Parathyroid adenoma (tissue), 2 donors: ENCODE measurements around the gene GRIA4.

ENCODE experiments used
- H2AFZ ChIP-seq: fragments of 300-600 bp; sonication (generic); one replicate; pipeline ENCODE4 v1.7.0; 2017; ENCODE audit warnings: antibody characterized with exemption, mild to moderate bottlenecking
- H3K27ac ChIP-seq: fragments of 300-600 bp; sonication (generic); one replicate; pipeline ENCODE4 v1.7.0; 2017
- H3K27me3 ChIP-seq: fragments of 300-600 bp; sonication (generic); one replicate; pipeline ENCODE4 v1.7.0; 2017; ENCODE audit warnings: low read length; ENCODE audit not compliant: control insufficient read depth, insufficient read depth
- H3K36me3 ChIP-seq: fragments of 300-600 bp; sonication (generic); one replicate; pipeline ENCODE4 v1.7.0; 2017; ENCODE audit warnings: low read length; ENCODE audit not compliant: control insufficient read depth, insufficient read depth
- H3K4me1 ChIP-seq: fragments of 300-600 bp; sonication (generic); one replicate; pipeline ENCODE4 v1.7.0; 2017; ENCODE audit warnings: control low read depth
- H3K4me2 ChIP-seq: fragments of 300-600 bp; sonication (generic); one replicate; pipeline ENCODE4 v1.7.0; 2017; ENCODE audit warnings: low read length
- H3K4me3 ChIP-seq: fragments of 300-600 bp; sonication (generic); one replicate; pipeline ENCODE4 v1.7.0; 2017; ENCODE audit warnings: low read depth, low read length
- H3K79me2 ChIP-seq: fragments of 300-600 bp; sonication (generic); one replicate; pipeline ENCODE4 v1.7.0; 2017; ENCODE audit warnings: control low read depth
- H3K9ac ChIP-seq: fragments of 300-600 bp; sonication (generic); one replicate; pipeline ENCODE4 v1.7.0; 2017; ENCODE audit warnings: mild to moderate bottlenecking
- H3K9me3 ChIP-seq: fragments of 300-600 bp; sonication (generic); one replicate; pipeline ENCODE4 v1.7.0; 2017; ENCODE audit warnings: low read length; ENCODE audit not compliant: control insufficient read depth
- CTCF ChIP-seq: fragments of 300-600 bp; sonication (generic); IDR thresholded peaks from one replicate; pipeline ENCODE4 v1.7.0; 2017; ENCODE audit warnings: antibody characterized with exemption, mild to moderate bottlenecking
- donor health status: primary hyperparathyroidism.

Gene GRIA4

GRCh38 chr11:105740164-105740903 lies 130.5 kb downstream of the GRIA4 start:
- no peaks in the 10 kb centered on the region for H3K9me3 ChIP-seq
- H3K4me1 ChIP-seq, result no peaks in the 10 kb centered on the region

GRCh38 chr11:105741488-105742020 lies 131.7 kb downstream of the GRIA4 start:
- Histone ChIP-seq H2AFZ (no peak overlapping the region), H3K4me2 (no peak overlapping the region), H3K36me3 (no peaks in the 10 kb centered on the region), H3K27me3 (no peaks in the 10 kb centered on the region), H3K4me1 (no peaks in the 10 kb centered on the region), H3K79me2 (no peaks in the 10 kb centered on the region), H3K27ac (no peak overlapping the region), H3K4me3 (no peak overlapping the region), H3K9ac (no peak overlapping the region), H3K9me3 (no peaks in the 10 kb centered on the region)
- TF ChIP-seq CTCF, result no peak

More at GRCh38 chr11:105740164-105740903, 130.5 kb downstream of the GRIA4 start:
- Histone ChIP-seq H3K4me3 (no peak overlapping the region), H3K4me2 (no peak overlapping the region), H3K27ac (no peak overlapping the region), H3K27me3 (no peaks in the 10 kb centered on the region), H3K36me3 (no peaks in the 10 kb centered on the region), H3K9ac (no peak overlapping the region), H2AFZ (no peak overlapping the region), H3K79me2 (no peaks in the 10 kb centered on the region)
- TF ChIP-seq CTCF, result no peak

- Histone ChIP-seq H3K79me2 (no peaks in the 10 kb centered on the region), H3K4me3 (no peak overlapping the region), H3K27ac (no peak overlapping the region), H3K9me3 (no peaks in the 10 kb centered on the region), H2AFZ (no peak overlapping the region), H3K4me2 (no peak overlapping the region), H3K27me3 (no peaks in the 10 kb centered on the region), H3K4me1 (no peaks in the 10 kb centered on the region), H3K9ac (no peak overlapping the region), H3K36me3 (no peaks in the 10 kb centered on the region)
- TF ChIP-seq CTCF, result no peak
These were observed 144.4 kb downstream of the GRIA4 start for GRCh38 chr11:105754260-105754659.

GRCh38 chr11:105754716-105755115 lies 144.8 kb downstream of the GRIA4 start:
- no peak for TF ChIP-seq CTCF
- Histone ChIP-seq H3K36me3 (no peaks in the 10 kb centered on the region), H3K79me2 (no peaks in the 10 kb centered on the region), H3K9me3 (no peaks in the 10 kb centered on the region), H3K4me2 (no peak overlapping the region), H3K4me1 (no peaks in the 10 kb centered on the region), H3K4me3 (no peak overlapping the region), H3K27me3 (no peaks in the 10 kb centered on the region), H3K27ac (no peak overlapping the region), H3K9ac (no peak overlapping the region), H2AFZ (no peak overlapping the region)

- H3K79me2 ChIP-seq, result no peaks in the 10 kb centered on the region
- H2AFZ ChIP-seq, result no peak overlapping the region
- no peaks in the 10 kb centered on the region for H3K9me3 ChIP-seq
- no peak overlapping the region for H3K4me3 ChIP-seq
- H3K27me3 ChIP-seq, result no peaks in the 10 kb centered on the region
- no peak overlapping the region for H3K4me2 ChIP-seq
- no peak for TF ChIP-seq CTCF
- no peak overlapping the region for H3K9ac ChIP-seq
- H3K27ac ChIP-seq, result no peak overlapping the region
- no peaks in the 10 kb centered on the region for H3K36me3 ChIP-seq
- no peaks in the 10 kb centered on the region for H3K4me1 ChIP-seq
These were observed 147.2 kb downstream of the GRIA4 start for GRCh38 chr11:105757107-105757506.
